Neural cell (in vitro differentiated cells): ENCODE measurements around the gene ETV7. TPM values are rescaled to one million over a fixed set of nuclear protein-coding genes. Genes with fewer than 3 reads are reported as not detected.

ENCODE experiments used
- H2AFZ ChIP-seq: fragments of 200-600, 300-800 bp; sonication (generic), shearing (Covaris generic); 2 replicates; pipeline ENCODE4 v1.6.0; 2014; ENCODE audit warnings: low read depth, mild to moderate bottlenecking, antibody characterized with exemption, low read length, moderate library complexity
- H3F3A ChIP-seq: fragments of 200-600 bp; shearing (Covaris generic); 2 replicates; pipeline ENCODE4 v1.6.1; 2016; ENCODE audit warnings: mild to moderate bottlenecking, moderate library complexity, mixed read lengths, antibody characterized with exemption, low read length; ENCODE audit not compliant: insufficient read depth, poor library complexity, severe bottlenecking
- H3K27ac ChIP-seq: fragments of 200-600, 300-800 bp; sonication (generic), shearing (Covaris generic); 2 replicates; pipeline ENCODE4 v1.5.1; 2014; ENCODE audit warnings: mild to moderate bottlenecking, low read length, moderate library complexity
- H3K27me3 ChIP-seq: fragments of 300-800, 200-600 bp; sonication (generic), shearing (Covaris generic); 2 replicates; pipeline ENCODE4 v1.6.0; 2014; ENCODE audit warnings: mild to moderate bottlenecking, low read depth, low read length, moderate library complexity; ENCODE audit not compliant: insufficient read depth
- H3K36me3 ChIP-seq: fragments of 300-800, 200-600 bp; sonication (generic), shearing (Covaris generic); 2 replicates; pipeline ENCODE4 v1.5.1; 2014; ENCODE audit warnings: mild to moderate bottlenecking, antibody characterized with exemption, low read length, moderate library complexity; ENCODE audit not compliant: insufficient read depth
- H3K4me2 ChIP-seq: fragments of 300-800, 200-600 bp; sonication (generic), shearing (Covaris generic); 2 replicates; pipeline ENCODE4 v1.6.0; 2014; ENCODE audit warnings: mild to moderate bottlenecking, low read length
- H3K4me3 ChIP-seq: fragments of 300-800, 200-600 bp; sonication (generic), shearing (Covaris generic); 2 replicates; pipeline ENCODE4 v1.5.1; 2014; ENCODE audit warnings: mild to moderate bottlenecking, low read length, moderate library complexity
- H3K79me2 ChIP-seq: fragments of 200-600 bp; shearing (Covaris generic); replicated peaks from 2 replicates; pipeline ENCODE4 v1.6.0; 2014; ENCODE audit warnings: mild to moderate bottlenecking, low read length, moderate library complexity; ENCODE audit not compliant: insufficient read depth
- H3K9ac ChIP-seq: fragments of 300-800, 200-600 bp; sonication (generic), shearing (Covaris generic); 2 replicates; pipeline ENCODE4 v1.6.1; 2016; ENCODE audit warnings: mild to moderate bottlenecking, low read length, mixed read lengths
- H3K9me2 ChIP-seq: fragments of 200-600 bp; shearing (Covaris generic); 2 replicates; pipeline ENCODE4 v1.6.1; 2016; ENCODE audit warnings: mild to moderate bottlenecking, low read length, mixed read lengths; ENCODE audit not compliant: insufficient read depth
- H3K9me3 ChIP-seq: fragments of 200-600, 300-800 bp; sonication (generic), shearing (Covaris generic); 2 replicates; pipeline ENCODE4 v1.6.1; 2016; ENCODE audit warnings: mild to moderate bottlenecking, mixed run types, low read length, moderate library complexity, mixed read lengths
- H4K20me1 ChIP-seq: fragments of 200-600 bp; shearing (Covaris generic); 2 replicates; pipeline ENCODE4 v1.6.1; 2016; ENCODE audit warnings: mild to moderate bottlenecking, mixed run types; ENCODE audit not compliant: insufficient read depth
- EP300 ChIP-seq: fragments of 450-650 bp; conservative IDR thresholded peaks from 2 replicates; pipeline ENCODE4 v1.6.1; 2014; ENCODE audit warnings: antibody characterized with exemption, mild to moderate bottlenecking, moderate library complexity; ENCODE audit not compliant: poor library complexity, severe bottlenecking
- EZH2 ChIP-seq: fragments of 200-600, 300-800 bp; shearing (Covaris generic), sonication (generic); IDR thresholded peaks from 2 replicates; pipeline ENCODE4 v1.6.1; 2014; ENCODE audit warnings: antibody characterized with exemption, low read length, borderline replicate concordance, mild to moderate bottlenecking; ENCODE audit not compliant: insufficient read depth, poor library complexity, severe bottlenecking
- MXI1 ChIP-seq: fragments of 450-650 bp; conservative IDR thresholded peaks from 2 replicates; pipeline ENCODE4 v1.6.1; 2014; ENCODE audit warnings: antibody characterized with exemption, mild to moderate bottlenecking; ENCODE audit not compliant: poor library complexity, severe bottlenecking
- POLR2AphosphoS5 ChIP-seq: IDR thresholded peaks from 2 replicates; pipeline ENCODE4 v1.6.1; 2012
- RAD21 ChIP-seq: fragments of 450-650 bp; conservative IDR thresholded peaks from 2 replicates; pipeline ENCODE4 v1.6.1; 2014; ENCODE audit warnings: antibody characterized with exemption, mild to moderate bottlenecking, moderate library complexity
- SMC3 ChIP-seq: fragments of 450-650 bp; conservative IDR thresholded peaks from 2 replicates; pipeline ENCODE4 v1.6.1; 2014; ENCODE audit warnings: antibody characterized with exemption, mild to moderate bottlenecking, moderate library complexity; ENCODE audit not compliant: poor library complexity
- TAF1 ChIP-seq: IDR thresholded peaks from 2 replicates; pipeline ENCODE4 v1.6.1; 2012; ENCODE audit warnings: low read depth
- polyA plus RNA-seq: library from polyadenylated mRNA; depleted of rRNA; stranded (reverse); fragments of >200 nt; gene quantifications from 2 replicates; pipeline ENCODE4 v1.2.3, GENCODE V29; 2014
- TF ChIP-seq, protein P1 (sequence below): fragments of 450-650 bp; IDR thresholded peaks from 2 replicates; pipeline ENCODE4 v1.5.1; 2014; ENCODE audit warnings: antibody characterized with exemption, mild to moderate bottlenecking, moderate library complexity; ENCODE audit not compliant: poor library complexity, severe bottlenecking

Gene ETV7
- polyA plus RNA-seq, 1 donor from 2014 or later, result not detected

DNA sequence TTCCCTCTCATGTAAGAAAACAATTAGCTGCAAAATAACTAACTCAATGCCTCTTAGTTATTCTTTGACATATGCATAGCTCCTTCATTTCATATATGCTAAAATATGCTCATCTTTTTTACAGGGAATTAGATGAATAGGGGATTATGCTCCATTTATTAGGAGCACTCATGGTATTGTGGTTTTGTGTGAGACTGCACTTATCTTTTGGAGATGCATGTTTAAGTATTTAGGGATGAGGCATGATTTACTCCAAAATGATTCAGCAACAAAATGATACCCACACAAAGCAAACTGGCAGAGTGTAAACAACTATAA is 59.6 kb downstream of the ETV7 start:
- Histone ChIP-seq H3F3A (no peaks in the 10 kb centered on the region), H3K9ac (no peak overlapping the region), H3K4me2 (no peak overlapping the region), H3K79me2 (no peaks in the 10 kb centered on the region), H3K27ac (no peak overlapping the region), H2AFZ (no peak overlapping the region), H3K36me3 (no peaks in the 10 kb centered on the region), H3K27me3 (no peaks in the 10 kb centered on the region), H4K20me1 (no peaks in the 10 kb centered on the region), H3K9me2 (no peaks in the 10 kb centered on the region), H3K4me3 (no peak overlapping the region), H3K9me3 (no peaks in the 10 kb centered on the region)
- no peak for TF ChIP-seq TAF1

DNA sequence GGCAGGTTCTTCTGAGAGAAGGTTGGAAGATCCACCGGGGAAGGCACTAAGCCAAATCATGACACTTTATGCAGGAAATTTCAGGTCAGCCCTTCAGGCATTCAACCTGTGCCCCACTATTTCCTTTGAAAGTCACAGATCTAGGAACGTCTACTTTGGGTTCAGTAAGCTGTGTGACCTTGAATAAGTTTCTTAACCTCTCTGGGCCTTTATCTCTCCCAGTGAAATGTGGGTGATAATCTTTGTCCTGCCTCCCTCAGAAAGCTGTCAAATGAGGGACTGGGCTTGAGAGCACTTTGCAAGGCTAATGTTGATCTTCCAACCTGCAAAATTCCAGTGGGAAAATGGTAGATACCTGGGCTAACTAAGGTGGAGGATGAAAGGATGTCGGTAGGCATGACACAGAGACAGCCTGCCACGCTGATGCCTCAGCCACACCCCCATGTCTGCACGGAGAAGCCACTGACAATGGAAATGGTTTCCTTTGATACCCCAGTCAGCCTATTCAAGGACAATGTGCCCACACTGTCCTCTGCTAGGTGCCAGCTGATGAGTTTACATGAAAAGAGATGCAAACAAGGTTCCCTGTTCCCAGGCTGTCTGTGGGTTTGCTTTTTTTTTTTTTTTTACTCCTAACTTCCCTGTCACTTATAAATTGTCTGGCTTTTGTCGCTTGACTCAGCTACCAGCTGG is 60.1 kb downstream of the ETV7 start:
- Histone ChIP-seq H3K9me2 (no peaks in the 10 kb centered on the region), H3F3A (no peaks in the 10 kb centered on the region), H4K20me1 (no peaks in the 10 kb centered on the region), H3K79me2 (no peaks in the 10 kb centered on the region), H2AFZ (peak overlapping the region; percentile 9), H3K27ac (peak overlapping the region; percentile 76), H3K27me3 (no peaks in the 10 kb centered on the region), H3K36me3 (no peaks in the 10 kb centered on the region), H3K4me3 (no peak overlapping the region), H3K9ac (peak overlapping the region; percentile 48), H3K4me2 (no peak overlapping the region), H3K9me3 (no peaks in the 10 kb centered on the region)
- no peak for TF ChIP-seq POLR2AphosphoS5
- TF ChIP-seq EP300, result peak; percentile 11
- no peak for TF ChIP-seq RAD21
- TF ChIP-seq TAF1, result no peak
- TF ChIP-seq EZH2, result no peak
- TF ChIP-seq, protein P1, sequence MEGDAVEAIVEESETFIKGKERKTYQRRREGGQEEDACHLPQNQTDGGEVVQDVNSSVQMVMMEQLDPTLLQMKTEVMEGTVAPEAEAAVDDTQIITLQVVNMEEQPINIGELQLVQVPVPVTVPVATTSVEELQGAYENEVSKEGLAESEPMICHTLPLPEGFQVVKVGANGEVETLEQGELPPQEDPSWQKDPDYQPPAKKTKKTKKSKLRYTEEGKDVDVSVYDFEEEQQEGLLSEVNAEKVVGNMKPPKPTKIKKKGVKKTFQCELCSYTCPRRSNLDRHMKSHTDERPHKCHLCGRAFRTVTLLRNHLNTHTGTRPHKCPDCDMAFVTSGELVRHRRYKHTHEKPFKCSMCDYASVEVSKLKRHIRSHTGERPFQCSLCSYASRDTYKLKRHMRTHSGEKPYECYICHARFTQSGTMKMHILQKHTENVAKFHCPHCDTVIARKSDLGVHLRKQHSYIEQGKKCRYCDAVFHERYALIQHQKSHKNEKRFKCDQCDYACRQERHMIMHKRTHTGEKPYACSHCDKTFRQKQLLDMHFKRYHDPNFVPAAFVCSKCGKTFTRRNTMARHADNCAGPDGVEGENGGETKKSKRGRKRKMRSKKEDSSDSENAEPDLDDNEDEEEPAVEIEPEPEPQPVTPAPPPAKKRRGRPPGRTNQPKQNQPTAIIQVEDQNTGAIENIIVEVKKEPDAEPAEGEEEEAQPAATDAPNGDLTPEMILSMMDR, result no peak
- no peak for TF ChIP-seq MXI1

DNA sequence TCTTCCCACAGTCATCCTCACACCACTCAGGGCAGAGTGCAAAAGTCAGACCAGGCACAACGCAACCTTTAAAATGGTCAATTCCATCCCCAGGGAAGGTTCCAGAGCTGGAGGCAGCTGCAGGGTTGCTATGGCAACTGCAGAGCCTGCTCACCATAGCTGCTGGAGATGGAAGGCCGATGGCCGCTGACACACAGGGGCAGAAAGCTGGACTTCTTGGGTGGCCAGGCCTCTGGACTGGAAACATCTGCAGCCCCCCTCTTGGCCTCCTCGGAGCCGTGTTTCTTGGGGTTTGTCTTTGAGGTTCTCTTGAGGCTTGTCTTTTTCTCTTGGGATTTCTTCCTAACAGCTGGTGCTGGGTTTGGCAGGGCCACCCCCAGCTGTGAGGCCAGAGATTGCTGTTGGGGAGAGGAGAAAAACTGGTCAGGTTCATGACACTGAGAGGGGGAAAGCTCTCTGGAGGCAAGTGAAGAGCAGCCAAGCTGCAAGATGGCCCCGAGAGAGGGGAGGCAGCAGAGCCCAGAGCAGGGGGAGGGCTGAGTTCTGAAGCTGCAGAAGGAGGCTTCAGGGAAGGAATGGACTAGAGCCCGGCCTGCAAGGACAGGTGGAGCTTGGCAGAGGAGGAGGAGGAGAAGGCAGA is 61.0 kb downstream of the ETV7 start:
- H3K36me3 ChIP-seq, result no peaks in the 10 kb centered on the region
- no peaks in the 10 kb centered on the region for H3K9me3 ChIP-seq
- H3K9ac ChIP-seq, result peak overlapping the region; percentile 48
- peak overlapping the region; percentile 22 for H3K4me3 ChIP-seq
- no peaks in the 10 kb centered on the region for H4K20me1 ChIP-seq
- H3K27me3 ChIP-seq, result no peaks in the 10 kb centered on the region
- H3K27ac ChIP-seq, result peak overlapping the region; percentile 76
- H3K79me2 ChIP-seq, result no peaks in the 10 kb centered on the region
- no peak overlapping the region for H3K4me2 ChIP-seq
- no peaks in the 10 kb centered on the region for H3F3A ChIP-seq
- H2AFZ ChIP-seq, result no peak overlapping the region
- no peaks in the 10 kb centered on the region for H3K9me2 ChIP-seq
- TF ChIP-seq EP300 (no peak), SMC3 (no peak), TAF1 (peak; percentile 48)
